LNCAP (cell line): ENCODE data around the gene MED27.

Experiments used
- CTCF ChIP-seq: fragments of 450-650 bp; IDR thresholded peaks from 2 replicates; pipeline ENCODE4 v1.5.1; 2017; ENCODE audit warnings: mild to moderate bottlenecking

Gene MED27

GRCh38 chr9:131817627-131818026, 262.0 kb downstream of the MED27 start:
- TF ChIP-seq CTCF: no peak

- TF ChIP-seq CTCF: no peak
Measured at GRCh38 chr9:131817073-131817472, 262.6 kb downstream of the MED27 start.

GRCh38 chr9:131815970-131816873, 263.4 kb downstream of the MED27 start:
- TF ChIP-seq CTCF: no peak

GRCh38 chr9:131814707-131815106, 265.0 kb downstream of the MED27 start:
- TF ChIP-seq CTCF: no peak

GRCh38 chr9:131813116-131813515, 266.6 kb downstream of the MED27 start:
- no peak for TF ChIP-seq CTCF

GRCh38 chr9:131812116-131812790, 267.4 kb downstream of the MED27 start:
- no peak for TF ChIP-seq CTCF

GRCh38 chr9:131811405-131811804, 268.3 kb downstream of the MED27 start:
- TF ChIP-seq CTCF: no peak
